ENCODE results near the gene ANK3.

Gene ANK3

DNA sequence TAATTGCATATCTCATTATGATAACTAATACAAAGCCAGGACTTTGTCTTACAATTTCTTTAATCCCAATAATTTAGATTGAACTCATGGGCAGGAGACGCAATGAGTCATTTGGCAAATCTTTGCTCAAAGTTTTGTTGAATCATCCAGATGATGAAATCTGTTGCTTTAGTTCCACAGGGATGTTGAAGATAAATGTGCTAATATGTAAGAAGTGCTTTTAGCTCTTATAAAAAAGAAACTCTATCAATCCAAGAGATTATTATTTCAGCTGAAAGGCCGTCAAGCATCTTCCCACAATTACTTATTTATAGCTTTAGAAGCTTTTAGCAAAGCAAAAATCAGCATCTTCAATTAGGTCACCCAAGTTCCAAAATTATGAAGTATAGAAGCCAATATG lies 36.8 kb upstream of the ANK3 start:
- Histone ChIP-seq H3K4me1 (ENCODE audit: control insufficient read depth, insufficient read depth, low read length) (no peaks in the 10 kb centered on the region), H3K4me3 (ENCODE audit: insufficient read depth, low read depth, low read length) (no peak overlapping the region), H3K27ac (ENCODE audit: insufficient read depth, low read depth, low read length, poor library complexity, severe bottlenecking) (no peak overlapping the region), H3K36me3 (ENCODE audit: control insufficient read depth, insufficient read depth, low read length) (no peaks in the 10 kb centered on the region), H3K27me3 (ENCODE audit: control insufficient read depth, insufficient read depth, low read length, poor library complexity, severe bottlenecking) (no peaks in the 10 kb centered on the region), H3K9me3 (ENCODE audit: control insufficient read depth, low read length) (no peaks in the 10 kb centered on the region)
- WGBS, 2 experiments: 96 to 97% methylated on average over 2 of the region's 2 CpGs

- H3K27ac ChIP-seq (ENCODE audit: insufficient read depth, low read depth, low read length, poor library complexity, severe bottlenecking): no peak overlapping the region
- WGBS, 2 experiments: 91 to 92% methylated on average over 3 of the region's 3 CpGs
- no peaks in the 10 kb centered on the region for H3K27me3 ChIP-seq (ENCODE audit: control insufficient read depth, insufficient read depth, low read length, poor library complexity, severe bottlenecking)
- H3K4me1 ChIP-seq (ENCODE audit: control insufficient read depth, insufficient read depth, low read length): no peaks in the 10 kb centered on the region
- H3K9me3 ChIP-seq (ENCODE audit: control insufficient read depth, low read length): no peaks in the 10 kb centered on the region
- no peaks in the 10 kb centered on the region for H3K36me3 ChIP-seq (ENCODE audit: control insufficient read depth, insufficient read depth, low read length)
- H3K4me3 ChIP-seq (ENCODE audit: insufficient read depth, low read depth, low read length): no peak overlapping the region
These were observed 35.9 kb upstream of the ANK3 start for GRCh38 chr10:60425392-60426110.

GRCh38 chr10:60424971-60425370 lies 35.3 kb upstream of the ANK3 start:
- Histone ChIP-seq H3K27ac (ENCODE audit: insufficient read depth, low read depth, low read length, poor library complexity, severe bottlenecking) (no peak overlapping the region), H3K9me3 (ENCODE audit: control insufficient read depth, low read length) (no peaks in the 10 kb centered on the region)

GRCh38 chr10:60423920-60424319 lies 34.2 kb upstream of the ANK3 start:
- no peaks in the 10 kb centered on the region for H3K4me1 ChIP-seq (ENCODE audit: control insufficient read depth, insufficient read depth, low read length)
- WGBS, 2 experiments: 100% methylated on average over 1 of the region's 1 CpG
- H3K9me3 ChIP-seq (ENCODE audit: control insufficient read depth, low read length): no peaks in the 10 kb centered on the region
- no peak overlapping the region for H3K4me3 ChIP-seq (ENCODE audit: insufficient read depth, low read depth, low read length)
- no peaks in the 10 kb centered on the region for H3K36me3 ChIP-seq (ENCODE audit: control insufficient read depth, insufficient read depth, low read length)
- no peaks in the 10 kb centered on the region for H3K27me3 ChIP-seq (ENCODE audit: control insufficient read depth, insufficient read depth, low read length, poor library complexity, severe bottlenecking)
- H3K27ac ChIP-seq (ENCODE audit: insufficient read depth, low read depth, low read length, poor library complexity, severe bottlenecking): no peak overlapping the region

More at GRCh38 chr10:60424971-60425370, 35.3 kb upstream of the ANK3 start:
- Histone ChIP-seq H3K4me3 (ENCODE audit: insufficient read depth, low read depth, low read length) (no peak overlapping the region), H3K4me1 (ENCODE audit: control insufficient read depth, insufficient read depth, low read length) (no peaks in the 10 kb centered on the region), H3K27me3 (ENCODE audit: control insufficient read depth, insufficient read depth, low read length, poor library complexity, severe bottlenecking) (no peaks in the 10 kb centered on the region), H3K36me3 (ENCODE audit: control insufficient read depth, insufficient read depth, low read length) (no peaks in the 10 kb centered on the region)
- 57 to 58% methylated on average over 4 of the region's 4 CpGs for WGBS, 2 experiments

DNA sequence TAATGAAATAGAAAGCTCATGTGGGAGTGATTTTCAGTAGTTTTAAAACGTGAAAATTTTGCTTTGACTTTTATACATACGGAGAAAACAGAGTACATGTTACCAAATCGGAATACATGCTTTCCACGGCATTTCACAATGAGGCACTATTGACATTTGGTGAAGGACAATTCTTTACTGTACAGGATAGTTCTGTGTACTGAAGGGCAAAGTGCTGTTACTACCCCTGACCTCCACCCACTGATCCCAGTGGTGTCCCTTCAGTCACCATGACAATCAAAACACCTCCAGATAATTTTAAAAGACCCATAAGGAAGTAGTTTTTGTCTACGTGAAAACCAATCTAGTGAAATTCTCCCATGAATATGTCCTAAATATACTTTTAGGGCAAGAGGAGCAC lies 33.1 kb upstream of the ANK3 start:
- Histone ChIP-seq H3K27ac (ENCODE audit: insufficient read depth, low read depth, low read length, poor library complexity, severe bottlenecking) (no peak overlapping the region), H3K27me3 (ENCODE audit: control insufficient read depth, insufficient read depth, low read length, poor library complexity, severe bottlenecking) (no peaks in the 10 kb centered on the region), H3K9me3 (ENCODE audit: control insufficient read depth, low read length) (no peaks in the 10 kb centered on the region), H3K4me1 (ENCODE audit: control insufficient read depth, insufficient read depth, low read length) (no peaks in the 10 kb centered on the region), H3K4me3 (ENCODE audit: insufficient read depth, low read depth, low read length) (no peak overlapping the region), H3K36me3 (ENCODE audit: control insufficient read depth, insufficient read depth, low read length) (no peaks in the 10 kb centered on the region)
- WGBS, 2 experiments: 92 to 94% methylated on average over 5 of the region's 5 CpGs

DNA sequence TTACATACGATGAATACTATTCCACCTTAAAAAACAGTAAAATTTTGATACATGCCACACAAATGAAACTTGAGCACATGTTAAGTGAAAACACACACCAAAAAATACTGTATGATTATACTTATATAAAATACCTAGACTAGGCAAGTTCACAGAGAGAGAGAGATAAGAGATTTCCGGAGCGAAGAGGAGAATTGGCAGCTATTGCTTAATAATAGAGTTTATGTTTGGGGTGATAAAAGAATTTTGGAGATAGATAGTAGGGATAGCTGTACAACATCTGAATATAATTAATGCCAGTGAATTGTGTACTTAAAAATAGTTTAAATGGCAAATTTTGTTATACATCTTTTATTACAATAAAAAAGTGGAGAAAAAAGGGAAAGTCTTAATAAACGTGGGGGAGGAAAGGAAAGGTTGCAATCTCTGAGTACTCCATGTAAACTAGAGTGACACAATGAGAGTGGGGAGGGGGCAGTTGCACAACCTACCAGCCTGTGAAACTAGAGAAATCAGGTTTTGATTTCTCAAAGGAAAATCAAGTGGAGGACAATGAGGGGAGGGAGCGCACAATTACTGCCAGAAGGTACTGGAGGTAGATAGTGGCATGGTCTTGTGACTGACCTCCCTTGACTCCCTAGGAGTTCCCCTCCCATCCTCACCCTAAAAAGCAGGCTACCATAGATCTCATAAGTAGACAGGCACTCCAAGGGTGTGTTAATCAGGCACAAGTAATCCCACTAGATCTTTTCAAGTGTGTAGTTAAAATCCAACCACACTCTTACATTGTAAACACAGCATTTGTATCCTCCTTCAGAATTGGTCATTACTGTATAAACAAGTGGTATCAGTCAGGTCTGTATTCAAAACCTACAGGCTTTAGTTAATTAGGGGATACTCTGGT lies 31.6 kb upstream of the ANK3 start:
- Histone ChIP-seq H3K27ac (ENCODE audit: insufficient read depth, low read depth, low read length, poor library complexity, severe bottlenecking) (no peak overlapping the region), H3K36me3 (ENCODE audit: control insufficient read depth, insufficient read depth, low read length) (no peaks in the 10 kb centered on the region), H3K9me3 (ENCODE audit: control insufficient read depth, low read length) (no peaks in the 10 kb centered on the region), H3K4me3 (ENCODE audit: insufficient read depth, low read depth, low read length) (no peak overlapping the region), H3K4me1 (ENCODE audit: control insufficient read depth, insufficient read depth, low read length) (no peaks in the 10 kb centered on the region), H3K27me3 (ENCODE audit: control insufficient read depth, insufficient read depth, low read length, poor library complexity, severe bottlenecking) (no peaks in the 10 kb centered on the region)
- 83 to 93% methylated on average over 2 to 4 of the region's 5 CpGs for WGBS, 2 experiments

GRCh38 chr10:60419249-60419648 lies 29.6 kb upstream of the ANK3 start:
- no peaks in the 10 kb centered on the region for H3K27me3 ChIP-seq (ENCODE audit: control insufficient read depth, insufficient read depth, low read length, poor library complexity, severe bottlenecking)
- no peaks in the 10 kb centered on the region for H3K9me3 ChIP-seq (ENCODE audit: control insufficient read depth, low read length)
- no peak overlapping the region for H3K27ac ChIP-seq (ENCODE audit: insufficient read depth, low read depth, low read length, poor library complexity, severe bottlenecking)
- H3K4me1 ChIP-seq (ENCODE audit: control insufficient read depth, insufficient read depth, low read length): no peaks in the 10 kb centered on the region
- H3K36me3 ChIP-seq (ENCODE audit: control insufficient read depth, insufficient read depth, low read length): no peaks in the 10 kb centered on the region
- no peak overlapping the region for H3K4me3 ChIP-seq (ENCODE audit: insufficient read depth, low read depth, low read length)

- 89 to 94% methylated on average over 1 of the region's 1 CpG for WGBS, 2 experiments
- H3K27ac ChIP-seq (ENCODE audit: insufficient read depth, low read depth, low read length, poor library complexity, severe bottlenecking): no peak overlapping the region
- H3K36me3 ChIP-seq (ENCODE audit: control insufficient read depth, insufficient read depth, low read length): no peaks in the 10 kb centered on the region
These were observed 28.2 kb upstream of the ANK3 start for GRCh38 chr10:60417901-60418300.

DNA sequence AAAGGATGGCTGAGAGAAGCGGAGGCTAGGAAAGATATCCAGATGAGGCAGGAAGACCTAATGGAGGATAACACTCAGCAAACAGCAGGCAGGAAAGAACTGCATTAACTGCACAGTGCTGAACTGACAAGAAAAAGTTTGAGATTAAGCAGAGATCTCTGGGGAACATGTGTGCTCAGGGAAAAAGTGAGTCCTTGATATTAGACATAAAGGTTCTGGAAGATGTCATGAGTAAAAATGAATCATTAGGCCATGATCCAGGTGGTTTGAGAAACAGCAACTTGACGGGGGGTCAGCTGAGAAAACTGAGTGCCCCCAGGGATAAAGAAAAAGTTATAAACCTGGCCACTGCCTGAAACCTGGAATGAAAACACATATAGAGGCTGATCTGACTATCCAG lies 27.3 kb upstream of the ANK3 start:
- no peaks in the 10 kb centered on the region for H3K9me3 ChIP-seq (ENCODE audit: control insufficient read depth, low read length)
- H3K27me3 ChIP-seq (ENCODE audit: control insufficient read depth, insufficient read depth, low read length, poor library complexity, severe bottlenecking): no peaks in the 10 kb centered on the region
- no peaks in the 10 kb centered on the region for H3K4me1 ChIP-seq (ENCODE audit: control insufficient read depth, insufficient read depth, low read length)
- WGBS, 2 experiments: 92 to 98% methylated on average over 2 of the region's 2 CpGs
- no peaks in the 10 kb centered on the region for H3K36me3 ChIP-seq (ENCODE audit: control insufficient read depth, insufficient read depth, low read length)
- H3K27ac ChIP-seq (ENCODE audit: insufficient read depth, low read depth, low read length, poor library complexity, severe bottlenecking): no peak overlapping the region
- H3K4me3 ChIP-seq (ENCODE audit: insufficient read depth, low read depth, low read length): no peak overlapping the region

More at GRCh38 chr10:60417901-60418300, 28.2 kb upstream of the ANK3 start:
- Histone ChIP-seq H3K9me3 (ENCODE audit: control insufficient read depth, low read length) (no peaks in the 10 kb centered on the region), H3K4me1 (ENCODE audit: control insufficient read depth, insufficient read depth, low read length) (no peaks in the 10 kb centered on the region), H3K27me3 (ENCODE audit: control insufficient read depth, insufficient read depth, low read length, poor library complexity, severe bottlenecking) (no peaks in the 10 kb centered on the region), H3K4me3 (ENCODE audit: insufficient read depth, low read depth, low read length) (no peak overlapping the region)

- H3K9me3 ChIP-seq (ENCODE audit: control insufficient read depth, low read length): no peaks in the 10 kb centered on the region
- H3K27ac ChIP-seq (ENCODE audit: insufficient read depth, low read depth, low read length, poor library complexity, severe bottlenecking): no peak overlapping the region
- no peaks in the 10 kb centered on the region for H3K27me3 ChIP-seq (ENCODE audit: control insufficient read depth, insufficient read depth, low read length, poor library complexity, severe bottlenecking)
- H3K36me3 ChIP-seq (ENCODE audit: control insufficient read depth, insufficient read depth, low read length): no peaks in the 10 kb centered on the region
- WGBS, 2 experiments: 88 to 89% methylated on average over 12 of the region's 12 CpGs
- H3K4me3 ChIP-seq (ENCODE audit: insufficient read depth, low read depth, low read length): no peak overlapping the region
- no peaks in the 10 kb centered on the region for H3K4me1 ChIP-seq (ENCODE audit: control insufficient read depth, insufficient read depth, low read length)
These were observed 25.4 kb upstream of the ANK3 start for GRCh38 chr10:60414877-60415585.
